K562 (cell line): ENCODE results near the gene PHLDB1. TPM values are rescaled to one million over a fixed set of nuclear protein-coding genes. Genes with fewer than 3 reads are reported as not detected.

ENCODE experiments used
- ATAC-seq: fragments of 200-7000 bp; cut with Tn5 transposase; 3 replicates; pipeline ENCODE4 v1.9.1; 2020; ENCODE audit warnings: moderate library complexity
- BruUV-seq: library from RNA; stranded (reverse); fragments of 400-500 nt; replicated peaks from 2 replicates; lab custom pipeline; 2021; lab: Mats Ljungman, UMichigan
- CTCF ChIA-PET: fragments of 300-600 bp; formaldehyde crosslinking; extraction: SDS; loops from one replicate; lab custom pipeline; 2021; ENCODE audit warnings: low intra/inter-chr PET ratio; lab: Yijun Ruan, JAX
- POLR2A ChIA-PET: fragments of 300-600, 350-650 bp; sonication (Branson Sonifier 250); formaldehyde crosslinking; extraction: SDS; loops from one replicate; lab custom pipeline; 2021; ENCODE audit warnings: antibody characterized with exemption, inconsistent platforms; lab: Yijun Ruan, JAX
- DNase-seq, 4 experiments: peaks; one replicate each; pipeline versions ENCODE4 v3.0.0 to v3.0.0-alpha.2; 2011 to 2018; ENCODE audit warnings: low spot score in 3 of 4, mixed read lengths in 3 of 4; ENCODE audit errors: extremely low read depth in 1 of 4
- FAIRE-seq: peaks from 2 replicates; lab custom pipeline; 2011; peaks lifted over from hg19 to GRCh38; lab: Jason Lieb, UNC
- H2AFZ ChIP-seq: 2 replicates; pipeline ENCODE4 v1.6.0; 2011; ENCODE audit warnings: low read depth, low read length, control low read depth, inconsistent platforms
- H3K27ac ChIP-seq: fragments of 200-600 bp; 3 replicates; pipeline ENCODE4 v1.8.0; 2011; ENCODE audit warnings: low read depth, mild to moderate bottlenecking, control low read depth, inconsistent platforms, low read length, moderate library complexity, mixed read lengths; ENCODE audit errors: extremely low read depth
- H3K27me3 ChIP-seq, 2 experiments: fragments of 300-600 bp in 1 of 2; 2 replicates in 1 of 2; 3 replicates in 1 of 2; pipeline versions ENCODE4 v1.6.0 to v1.8.0; 2011; ENCODE audit warnings: inconsistent platforms in 2 of 2, low read length in 2 of 2, mild to moderate bottlenecking in 1 of 2, mixed read lengths in 1 of 2, moderate library complexity in 1 of 2; ENCODE audit not compliant: control insufficient read depth in 2 of 2, insufficient read depth in 2 of 2
- H3K36me3 ChIP-seq: fragments of 300-600 bp; 3 replicates; pipeline ENCODE4 v1.8.0; 2011; ENCODE audit warnings: mild to moderate bottlenecking, low read length, inconsistent platforms; ENCODE audit not compliant: control insufficient read depth, insufficient read depth
- H3K4me1 ChIP-seq, 2 experiments: fragments of 200-600 bp in 1 of 2; replicated peaks in 1 of 2; 2 replicates in 1 of 2; 3 replicates in 1 of 2; pipeline versions ENCODE4 v1.5.1 to v1.8.0; 2011; ENCODE audit warnings: inconsistent platforms in 2 of 2, low read length in 2 of 2, mild to moderate bottlenecking in 1 of 2, mixed read lengths in 1 of 2, moderate library complexity in 1 of 2; ENCODE audit not compliant: control insufficient read depth in 2 of 2, insufficient read depth in 2 of 2
- H3K4me2 ChIP-seq: 2 replicates; pipeline ENCODE4 v1.6.1; 2011; ENCODE audit warnings: low read length, control low read depth, inconsistent platforms, mixed read lengths; ENCODE audit not compliant: insufficient read depth
- H3K4me3 ChIP-seq: fragments of 200-600 bp; sonication (generic), shearing (Covaris generic); 2 replicates; pipeline ENCODE4 v1.5.1; 2016; ENCODE audit warnings: control low read depth, inconsistent platforms
- H3K79me2 ChIP-seq: fragments of 200-600 bp; 3 replicates; pipeline ENCODE4 v1.8.0; 2011; ENCODE audit warnings: low read length, inconsistent platforms; ENCODE audit not compliant: control insufficient read depth, insufficient read depth
- H3K9ac ChIP-seq, 2 experiments: 2 replicates each; pipeline versions ENCODE4 v1.6.0 to v1.6.1; 2011; ENCODE audit warnings: low read depth in 2 of 2, low read length in 2 of 2, control low read depth in 1 of 2, inconsistent platforms in 1 of 2, mild to moderate bottlenecking in 1 of 2, mixed read lengths in 1 of 2; ENCODE audit not compliant: insufficient read depth in 1 of 2
- H3K9me1 ChIP-seq: one replicate; pipeline ENCODE4 v1.6.0; 2011; ENCODE audit warnings: inconsistent platforms, mild to moderate bottlenecking, low read length, moderate library complexity; ENCODE audit not compliant: control insufficient read depth, insufficient read depth
- H3K9me3 ChIP-seq: replicated peaks from 2 replicates; pipeline ENCODE4 v1.5.1; 2011; ENCODE audit warnings: low read depth, low read length, inconsistent platforms; ENCODE audit not compliant: control insufficient read depth, insufficient read depth
- H4K20me1 ChIP-seq: replicated peaks from 2 replicates; pipeline ENCODE4 v1.6.1; 2011; ENCODE audit warnings: low read length, inconsistent platforms, mixed read lengths; ENCODE audit not compliant: control insufficient read depth, insufficient read depth
- CREM ChIP-seq: IDR thresholded peaks from 2 replicates; pipeline ENCODE4 v1.6.1; 2014; ENCODE audit warnings: antibody characterized with exemption, low read depth
- HNRNPL ChIP-seq: fragments of 200-400 bp; formaldehyde crosslinking; IDR thresholded peaks from 2 replicates; pipeline ENCODE4 v1.6.1; 2017; ENCODE audit warnings: low read depth, mild to moderate bottlenecking, low read length
- NFIC ChIP-seq: fragments of 450-650 bp; IDR thresholded peaks from 2 replicates; pipeline ENCODE4 v1.6.1; 2017; ENCODE audit warnings: mild to moderate bottlenecking, inconsistent platforms
- POLR2A ChIP-seq: fragments of 450-650 bp; conservative IDR thresholded peaks from 2 replicates; pipeline ENCODE4 v1.6.1; 2016
- POLR2G ChIP-seq: fragments of 200-400 bp; formaldehyde crosslinking; IDR thresholded peaks from 2 replicates; pipeline ENCODE4 v1.6.1; 2017; ENCODE audit warnings: low read depth, mild to moderate bottlenecking, antibody characterized with exemption, low read length, moderate library complexity
- RAD51 ChIP-seq: fragments of 450-650 bp; IDR thresholded peaks from 2 replicates; pipeline ENCODE4 v1.7.1; 2016; ENCODE audit warnings: low read depth, mild to moderate bottlenecking, borderline replicate concordance
- SREBF1 ChIP-seq: fragments of 150-350 bp; IDR thresholded peaks from 2 replicates; pipeline ENCODE4 v1.6.1; 2014; ENCODE audit warnings: antibody characterized with exemption, low read depth, low read length, borderline replicate concordance
- XRCC3 ChIP-seq: fragments of 450-650 bp; IDR thresholded peaks from 2 replicates; pipeline ENCODE4 v1.6.1; 2017; ENCODE audit warnings: mild to moderate bottlenecking, moderate library complexity
- whole genome bisulfite sequencing: fragments of 100-300 bp; shearing (Covaris generic); methylation state at CpG from one replicate; pipeline ENCODE4 v1.1.6; 2016; ENCODE audit warnings: low coverage, mixed read lengths; ENCODE audit not compliant: insufficient coverage; ENCODE audit errors: missing lambda C conversion rate; 5-methylcytosine and 5-hydroxymethylcytosine counted together
- in situ Hi-C: fragments of 300-500 bp; cut with MboI; formaldehyde crosslinking; loops from 4 replicates; pipeline ENCODE4 v1.15.0; 2018; ENCODE audit warnings: inconsistent platforms, mixed read lengths
- intact Hi-C: fragments of 100-400 bp; cut with micrococcal nuclease; formaldehyde crosslinking; loops from 2 replicates; pipeline ENCODE4 v1.14.2; 2022
- polyA plus RNA-seq, 8 experiments: library from polyadenylated mRNA; depleted of rRNA in 4 of 8; stranded (reverse) in 5 of 8; unstranded in 3 of 8; fragments of >200 nt; fragmentation: Nextera tagmentation in 2 of 8; fragmentation: Illumina TruSeq in 1 of 8; extraction: Ambion mirVana in 2 of 8; extraction: Trizol in 1 of 8; gene quantifications; 2 replicates each; pipeline versions ENCODE4 v1.2.1 to v1.2.3, GENCODE V29; 2011 to 2014; ENCODE audit warnings: inconsistent platforms in 1 of 8, missing spikeins in 1 of 8
- total RNA-seq, 7 experiments: library from RNA; depleted of rRNA in 6 of 7; stranded (reverse); fragments of >200 nt in 6 of 7; fragmentation: Illumina TruSeq in 2 of 7; extraction: Trizol in 2 of 7; gene quantifications; 2 replicates each; pipeline versions ENCODE4 v1.2.1 to v1.2.3, GENCODE V29; 2011 to 2021; ENCODE audit warnings: low replicate concordance in 1 of 7
- TF ChIP-seq, protein P1 (sequence below), 3 experiments: IDR thresholded peaks in 2 of 3; conservative IDR thresholded peaks in 1 of 3; 2 replicates each; pipeline ENCODE4 v1.5.1; 2011 to 2012; ENCODE audit warnings: low read length in 3 of 3, mild to moderate bottlenecking in 3 of 3, control low read depth in 2 of 3, improper control_type of control experiment in 1 of 3, inconsistent platforms in 1 of 3, low read depth in 1 of 3, mixed read lengths in 1 of 3, moderate library complexity in 1 of 3; ENCODE audit not compliant: insufficient read depth in 2 of 3
- TF ChIP-seq, protein P2 (sequence below), 3 experiments: fragments of 200-800 bp in 1 of 3; sonication (Bioruptor generic) in 1 of 3; sonication (generic) in 1 of 3; formaldehyde crosslinking in 1 of 3; IDR thresholded peaks; 2 replicates each; pipeline versions ENCODE4 v1.6.1 to v1.8.0; 2016 to 2022; ENCODE audit warnings: mild to moderate bottlenecking in 2 of 3, missing compliant biosample characterization in 2 of 3, missing genetic modification characterization in 2 of 3, missing genetic modification reagents in 1 of 3

The PHLDB1 gene
- total and polyA plus RNA-seq, 9 of the 15 experiments (the other 6 are each of a cell fraction or from before 2014, with no cell fraction given): 2.0 to 28.7 (median 16.2) TPM

DNA sequence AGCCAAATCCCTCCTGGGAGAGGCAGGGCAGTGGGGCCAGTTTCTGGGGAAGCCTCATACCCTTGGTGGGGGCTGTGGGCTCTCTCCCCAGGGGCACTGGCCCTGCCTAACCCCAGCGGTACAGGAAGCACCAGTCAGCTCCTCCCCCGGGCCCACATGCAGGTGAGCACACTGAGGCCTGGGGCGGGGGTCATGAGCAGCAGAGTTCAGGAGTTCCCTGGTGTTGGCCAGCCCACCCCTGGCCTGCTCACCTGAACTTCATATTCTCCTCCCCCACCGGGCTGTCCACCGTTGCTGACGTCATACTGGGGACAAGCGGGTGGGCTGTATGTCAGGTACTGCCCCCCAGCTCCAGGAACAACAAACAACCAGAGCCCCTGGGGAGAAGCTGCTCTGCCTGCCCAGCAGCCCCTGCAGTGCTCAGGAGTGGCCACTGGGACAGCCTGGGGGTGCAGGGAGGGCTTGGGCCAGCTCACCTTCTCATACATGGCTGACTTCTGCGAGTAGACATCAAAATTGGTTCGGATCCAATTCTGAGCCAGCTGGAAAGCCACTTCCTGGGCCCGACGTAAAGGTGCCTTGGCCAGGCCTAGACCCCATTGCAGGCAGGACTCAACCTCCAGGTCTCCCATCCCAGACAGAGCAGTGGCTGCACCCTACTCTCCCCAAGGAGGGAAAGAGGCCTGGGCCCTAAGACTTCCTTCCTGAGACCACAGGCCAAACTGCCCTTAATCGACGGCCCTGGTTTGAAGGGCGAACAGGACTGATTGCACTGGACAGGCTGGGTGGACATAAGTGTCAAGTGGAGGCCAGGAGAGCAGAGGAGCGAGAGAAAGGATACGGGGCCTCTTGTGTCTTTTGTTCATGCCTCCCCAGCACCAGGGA, 51.3 kb downstream of the PHLDB1 start:
- no TSS peak for BruUV-seq
- FAIRE-seq (no peak), ATAC-seq (peak; percentile 63), DNase-seq (peak in 3 of 4 experiments; percentile 22 to 39 (median 34))
- no peaks in the 10 kb centered on the region for H3K79me2 ChIP-seq
- peaks cover 9% of the 10 kb centered on the region for H3K9me1 ChIP-seq
- H3K27me3 ChIP-seq: no peaks in the 10 kb centered on the region
- H3K9me3 ChIP-seq: no peaks in the 10 kb centered on the region
- ChIA-PET POLR2A (interaction anchor here (0.6 to 1.3 kb wide), 4 partner anchors 18 to 80 kb away, joined by 3 read pairs; no protein-coding TSS in a partner anchor), CTCF (interaction anchor here (0.5 to 4.4 kb wide), 10 partner anchors 14 to 840 kb away, joined by 3 to 40 read pairs (median 4); partner anchors contain the start of gene UPK2)
- whole genome bisulfite sequencing: 51% methylated on average over 14 of the region's 16 CpGs
- no peak overlapping the region for H3K4me3 ChIP-seq
- peak overlapping the region; percentile 19; the same call in 1 of the 2 replicates for H3K4me2 ChIP-seq
- peak overlapping the region in 1 of 2 experiments; percentile 65; a peak in 1 of 4 replicates for H3K9ac ChIP-seq
- in situ Hi-C loops: no loop called here
- intact Hi-C loops: loop anchor here (1.0 to 10.0 kb wide), 4 partner anchors 14 to 296 kb away; partner anchors contain the start of gene UPK2
- no peaks in the 10 kb centered on the region for H4K20me1 ChIP-seq
- peak overlapping the region; percentile 79 for H2AFZ ChIP-seq
- peaks cover 5% of the 10 kb centered on the region; the same call in 2 of the 3 replicates for H3K36me3 ChIP-seq
- H3K4me1 ChIP-seq: peaks cover 0 to 32% of the 10 kb centered on the region in 2 experiments; a peak in 2 of 5 replicates
- H3K27ac ChIP-seq: no peak overlapping the region
- TF ChIP-seq HNRNPL: no peak
- TF ChIP-seq, protein P1, sequence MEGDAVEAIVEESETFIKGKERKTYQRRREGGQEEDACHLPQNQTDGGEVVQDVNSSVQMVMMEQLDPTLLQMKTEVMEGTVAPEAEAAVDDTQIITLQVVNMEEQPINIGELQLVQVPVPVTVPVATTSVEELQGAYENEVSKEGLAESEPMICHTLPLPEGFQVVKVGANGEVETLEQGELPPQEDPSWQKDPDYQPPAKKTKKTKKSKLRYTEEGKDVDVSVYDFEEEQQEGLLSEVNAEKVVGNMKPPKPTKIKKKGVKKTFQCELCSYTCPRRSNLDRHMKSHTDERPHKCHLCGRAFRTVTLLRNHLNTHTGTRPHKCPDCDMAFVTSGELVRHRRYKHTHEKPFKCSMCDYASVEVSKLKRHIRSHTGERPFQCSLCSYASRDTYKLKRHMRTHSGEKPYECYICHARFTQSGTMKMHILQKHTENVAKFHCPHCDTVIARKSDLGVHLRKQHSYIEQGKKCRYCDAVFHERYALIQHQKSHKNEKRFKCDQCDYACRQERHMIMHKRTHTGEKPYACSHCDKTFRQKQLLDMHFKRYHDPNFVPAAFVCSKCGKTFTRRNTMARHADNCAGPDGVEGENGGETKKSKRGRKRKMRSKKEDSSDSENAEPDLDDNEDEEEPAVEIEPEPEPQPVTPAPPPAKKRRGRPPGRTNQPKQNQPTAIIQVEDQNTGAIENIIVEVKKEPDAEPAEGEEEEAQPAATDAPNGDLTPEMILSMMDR (IDR thresholded peaks at IDR 0.05 in 2 of 3, conservative IDR thresholded peaks at IDR 0.05 in 1 of 3; ENCODE audit: insufficient read depth in 2 of 3, low read depth in 1 of 3, low read length in 3 of 3): peak; percentile 12 to 42 (median 20); a peak in 2 of 6 replicates
- no peak for TF ChIP-seq SREBF1
- TF ChIP-seq, protein P2, sequence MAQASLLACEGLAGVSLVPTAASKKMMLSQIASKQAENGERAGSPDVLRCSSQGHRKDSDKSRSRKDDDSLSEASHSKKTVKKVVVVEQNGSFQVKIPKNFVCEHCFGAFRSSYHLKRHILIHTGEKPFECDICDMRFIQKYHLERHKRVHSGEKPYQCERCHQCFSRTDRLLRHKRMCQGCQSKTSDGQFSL (CRISPR knock-in tag; IDR thresholded peaks at IDR 0.05): peak; percentile 79; the same call in 1 of the 2 replicates
- TF ChIP-seq, protein P2 (tag; IDR thresholded peaks at IDR 0.05): no peak
- 0 out of 2 replicates have a peak, but pooled peaks have one; percentile 24 for TF ChIP-seq CREM
- TF ChIP-seq XRCC3: no peak
- peak; percentile 17; the same call in 1 of the 2 replicates for TF ChIP-seq POLR2A
- peak; percentile 56; the same call in 1 of the 2 replicates for TF ChIP-seq POLR2G
- TF ChIP-seq RAD51: 0 out of 2 replicates have a peak, but pooled peaks have one; percentile 1
- peak; percentile 13; the same call in 1 of the 2 replicates for TF ChIP-seq NFIC
